GM12891 (cell line): Measurements from ENCODE around the gene MAN1A1.

Experiments used
- PAX5 ChIP-seq: IDR thresholded peaks from 2 replicates; pipeline ENCODE4 v1.6.1; 2011; ENCODE audit warnings: low read length, moderate library complexity, mild to moderate bottlenecking; ENCODE audit not compliant: insufficient read depth, severe bottlenecking
- POLR2A ChIP-seq: IDR thresholded peaks from 2 replicates; pipeline ENCODE4 v1.6.1; 2011; ENCODE audit warnings: low read depth, low read length, control low read depth
- POLR2AphosphoS5 ChIP-seq: IDR thresholded peaks from 2 replicates; pipeline ENCODE4 v1.6.1; 2011; ENCODE audit warnings: low read depth, low read length, control low read depth
- SPI1 ChIP-seq: IDR thresholded peaks from 2 replicates; pipeline ENCODE4 v1.6.1; 2011; ENCODE audit warnings: low read depth, low read length, control low read depth
- TAF1 ChIP-seq: IDR thresholded peaks from 2 replicates; pipeline ENCODE4 v1.6.1; 2011; ENCODE audit warnings: low read depth, low read length, control low read depth

DNA sequence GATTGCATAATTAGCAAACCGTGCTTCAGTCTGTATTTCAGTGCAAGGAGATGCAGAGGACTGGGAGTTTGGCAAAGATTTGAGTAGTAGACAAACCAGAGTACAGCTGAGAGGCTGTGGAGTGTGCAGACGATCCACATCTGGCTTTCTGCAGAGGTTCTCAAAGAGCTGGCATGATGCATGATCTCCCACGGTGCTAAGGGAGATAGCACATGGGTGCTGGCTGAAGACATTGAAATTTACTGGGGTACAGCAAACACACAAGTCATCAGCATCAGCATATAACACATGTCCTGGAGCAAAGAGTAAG is 192.1 kb downstream of the MAN1A1 start:
- no peak for TF ChIP-seq POLR2A
- no peak for TF ChIP-seq POLR2AphosphoS5
- TF ChIP-seq SPI1: no peak
- no peak for TF ChIP-seq TAF1
- no peak for TF ChIP-seq PAX5
